Measurements from ENCODE around the gene ENTPD3.
"Not testable (repeated sequence)": the region's sequence is repeated elsewhere in the genome, so short reads cannot be mapped to it uniquely, and the experiment has no call there.

Gene ENTPD3

DNA sequence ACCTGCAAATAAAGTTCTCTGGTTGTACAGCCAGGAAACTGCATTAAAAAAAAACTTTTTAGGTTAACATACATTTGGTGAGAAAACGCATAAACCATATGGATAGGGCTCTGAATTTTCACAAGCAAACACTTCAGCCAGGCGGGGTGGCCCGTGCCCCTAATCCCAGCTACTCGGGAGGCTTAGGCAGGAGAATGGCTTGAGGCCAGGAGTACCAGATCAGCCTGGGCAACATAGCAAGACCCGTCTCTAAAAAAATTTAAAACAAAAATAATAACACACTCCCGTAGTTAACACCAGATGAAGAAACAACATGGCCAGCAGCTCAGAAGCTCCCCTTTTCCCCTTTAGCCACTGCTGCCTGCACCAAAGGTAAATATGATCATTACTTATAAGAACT, 66.9 kb downstream of the ENTPD3 start:
- no peak for DNase-seq (ENCODE audit: low read depth, low spot score)
- H3K4me3 ChIP-seq (ENCODE audit: low read length), result peak overlapping the region; percentile 87

DNA sequence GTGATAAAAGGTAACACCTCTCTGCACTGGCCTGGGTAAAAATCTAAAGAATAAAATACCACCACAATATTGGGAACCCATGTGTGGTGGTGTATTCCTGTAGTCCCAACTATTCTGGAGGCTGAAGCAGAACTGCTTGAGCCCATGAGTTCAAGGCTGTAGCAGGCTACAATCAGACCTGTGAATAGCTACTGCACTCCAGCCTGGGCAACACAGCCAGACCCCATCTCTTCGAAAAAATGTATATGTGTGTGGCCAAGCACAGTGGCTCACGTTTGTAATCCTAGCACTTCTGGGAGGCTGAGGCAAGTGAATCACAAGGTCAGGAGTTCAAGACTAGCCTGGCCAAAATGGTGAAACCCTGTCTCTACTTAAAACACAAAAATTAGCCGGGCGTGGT, 68.3 kb downstream of the ENTPD3 start:
- no peak for DNase-seq (ENCODE audit: low read depth, low spot score)
- no peak overlapping the region for H3K4me3 ChIP-seq (ENCODE audit: low read length)

- peak overlapping the region; percentile 94 for H3K4me3 ChIP-seq (ENCODE audit: low read length)
- no peak for DNase-seq (ENCODE audit: low read depth, low spot score)
Observed at GRCh38 chr3:40456279-40456939, 69.4 kb downstream of the ENTPD3 start.

DNA sequence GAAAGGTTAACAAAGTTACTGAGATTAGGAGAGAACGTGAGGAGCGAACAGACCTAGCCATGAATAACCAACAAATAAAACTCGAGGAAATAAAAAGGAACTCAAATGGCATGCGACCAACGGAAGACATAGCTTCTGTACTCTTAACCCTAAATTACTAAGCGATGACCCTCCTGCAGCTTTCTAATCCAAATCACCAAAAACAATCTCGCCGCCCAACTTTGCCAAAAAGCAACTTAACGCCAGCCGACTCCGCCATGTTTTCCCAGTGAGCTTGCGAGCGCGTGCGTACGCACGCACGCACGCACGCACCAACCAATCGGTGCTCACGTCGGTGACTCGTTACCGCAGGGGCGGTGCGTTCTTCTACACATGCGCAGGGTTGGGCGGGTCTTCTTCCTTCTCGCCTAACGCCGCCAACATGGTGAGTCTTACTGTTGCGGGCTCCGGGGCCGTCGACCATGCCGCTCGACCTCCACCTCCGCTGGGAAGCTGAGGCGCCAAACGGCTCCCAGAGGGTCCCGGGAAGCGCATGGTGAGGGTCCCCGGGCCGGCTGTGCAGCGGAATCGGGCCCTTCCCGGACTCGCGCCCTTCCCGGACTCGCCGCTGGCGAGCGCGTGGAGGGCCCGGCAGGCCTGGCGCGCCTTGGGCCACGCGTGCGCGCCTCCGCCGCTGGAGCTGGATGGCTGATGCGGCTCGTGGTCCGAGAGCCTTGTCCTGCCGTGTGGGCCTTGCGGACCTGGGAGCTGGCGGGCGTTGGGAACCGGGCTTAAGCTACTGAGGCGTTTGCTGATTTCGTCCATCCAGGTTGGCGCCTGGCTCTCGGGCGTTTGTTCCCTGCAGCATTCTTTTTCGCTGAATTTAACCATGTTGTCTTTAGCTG, 70.2 kb downstream of the ENTPD3 start, which contains the start of gene RPL14:
Gene RPL14, plus strand, starts transcription at position 400 of the 884 bp plus-strand sequence. Its CDS starts 133 bp downstream, at position 533.
- DNase-seq (ENCODE audit: low read depth, low spot score), result peak; percentile 95
- H3K4me3 ChIP-seq (ENCODE audit: low read length), result peak within 1 kb of the TSS; percentile 94

DNA sequence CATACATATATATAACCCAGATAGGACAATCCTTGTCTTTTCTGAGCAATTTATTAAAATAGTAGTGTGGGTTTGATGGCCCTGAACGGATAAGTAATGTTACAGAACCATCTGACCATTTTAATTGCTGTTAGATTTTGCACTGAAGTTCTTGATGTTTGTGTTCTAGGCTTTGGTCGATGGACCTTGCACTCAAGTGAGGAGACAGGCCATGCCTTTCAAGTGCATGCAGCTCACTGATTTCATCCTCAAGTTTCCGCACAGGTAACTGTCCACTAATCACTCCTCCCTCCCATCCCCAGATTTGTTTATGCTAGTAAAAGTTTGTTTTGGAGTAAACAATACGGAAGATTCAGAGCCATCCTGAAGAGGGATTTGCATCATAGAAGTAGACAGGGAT, 71.5 kb downstream of the ENTPD3 start:
- DNase-seq (ENCODE audit: low read depth, low spot score), result no peak

GRCh38 chr3:40460481-40460880, 73.5 kb downstream of the ENTPD3 start:
- not testable (repeated sequence) for H3K4me3 ChIP-seq (ENCODE audit: low read length); DNase-seq (ENCODE audit: low read depth, low spot score)

More for the DNA sequence above, 71.5 kb downstream of the ENTPD3 start:
- peak overlapping the region; percentile 94 for H3K4me3 ChIP-seq (ENCODE audit: low read length)

- no peak overlapping the region for H3K4me3 ChIP-seq (ENCODE audit: low read length)
- no peak for DNase-seq (ENCODE audit: low read depth, low spot score)
Observed at GRCh38 chr3:40461161-40461560, 74.2 kb downstream of the ENTPD3 start.

DNA sequence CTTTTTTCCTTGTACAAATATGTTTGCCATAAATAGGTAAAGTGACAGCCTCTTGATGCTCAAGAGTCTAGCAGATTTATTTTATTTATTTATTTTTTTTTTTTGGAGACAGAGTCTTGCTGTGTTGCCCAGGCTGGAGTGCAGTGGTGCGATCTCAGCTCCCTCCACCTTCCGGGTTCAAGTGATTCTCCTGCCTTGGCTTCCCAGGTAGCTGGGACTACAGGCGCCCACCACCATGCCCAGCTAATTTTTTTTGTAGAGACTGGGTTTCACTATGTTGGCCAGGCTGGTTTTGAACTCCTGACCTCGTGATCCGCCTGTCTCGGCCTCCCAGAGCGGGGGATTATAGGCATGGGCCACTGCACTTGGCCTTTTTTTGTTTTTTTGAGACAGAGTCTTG, 75.9 kb downstream of the ENTPD3 start:
- not testable (repeated sequence) for H3K4me3 ChIP-seq (ENCODE audit: low read length); DNase-seq (ENCODE audit: low read depth, low spot score)

DNA sequence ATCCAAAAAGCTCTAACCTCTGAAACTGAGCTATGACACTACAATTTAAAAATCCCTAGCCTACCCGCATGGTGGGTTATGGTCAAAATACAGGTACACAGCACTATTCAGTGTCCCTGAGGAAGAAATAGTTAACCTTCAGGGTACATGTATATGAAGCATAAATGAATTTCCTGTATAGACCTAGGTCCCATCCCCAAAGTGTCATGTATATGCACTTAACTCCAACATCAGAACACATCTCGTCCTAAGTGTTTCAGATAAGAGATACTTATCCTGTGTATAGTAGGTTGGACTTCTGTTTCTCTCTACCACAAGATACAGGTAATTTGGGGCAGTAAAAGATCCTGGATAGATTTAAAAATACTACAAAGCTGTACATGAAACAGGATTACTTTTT, 76.6 kb downstream of the ENTPD3 start:
- no peak for DNase-seq (ENCODE audit: low read depth, low spot score)
- H3K4me3 ChIP-seq (ENCODE audit: low read length), result no peak overlapping the region

- peak; percentile 85 for DNase-seq (ENCODE audit: low read depth, low spot score)
- no peak overlapping the region for H3K4me3 ChIP-seq (ENCODE audit: low read length)
Observed at GRCh38 chr3:40464339-40465110, 77.5 kb downstream of the ENTPD3 start.

DNA sequence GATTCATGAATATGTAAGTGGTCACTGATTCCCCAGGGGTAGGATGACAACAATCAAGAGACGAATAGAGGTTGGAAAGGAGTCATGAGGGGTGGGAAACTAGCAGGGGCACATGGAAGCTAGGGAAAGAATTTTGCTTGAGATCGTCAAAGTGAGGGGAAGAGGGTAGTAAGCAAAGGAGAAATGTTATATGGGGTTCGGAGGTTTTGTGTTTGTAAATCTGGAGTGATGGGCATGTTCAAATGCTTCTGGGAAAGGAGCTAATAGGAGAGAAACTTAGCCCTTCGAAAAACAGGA, 78.1 kb downstream of the ENTPD3 start:
- H3K4me3 ChIP-seq (ENCODE audit: low read length), result no peak overlapping the region

GRCh38 chr3:40465456-40465855, 78.5 kb downstream of the ENTPD3 start:
- no peak overlapping the region for H3K4me3 ChIP-seq (ENCODE audit: low read length)
- DNase-seq (ENCODE audit: low read depth, low spot score), result no peak

More for the DNA sequence above, 78.1 kb downstream of the ENTPD3 start:
- DNase-seq (ENCODE audit: low read depth, low spot score), result no peak

DNA sequence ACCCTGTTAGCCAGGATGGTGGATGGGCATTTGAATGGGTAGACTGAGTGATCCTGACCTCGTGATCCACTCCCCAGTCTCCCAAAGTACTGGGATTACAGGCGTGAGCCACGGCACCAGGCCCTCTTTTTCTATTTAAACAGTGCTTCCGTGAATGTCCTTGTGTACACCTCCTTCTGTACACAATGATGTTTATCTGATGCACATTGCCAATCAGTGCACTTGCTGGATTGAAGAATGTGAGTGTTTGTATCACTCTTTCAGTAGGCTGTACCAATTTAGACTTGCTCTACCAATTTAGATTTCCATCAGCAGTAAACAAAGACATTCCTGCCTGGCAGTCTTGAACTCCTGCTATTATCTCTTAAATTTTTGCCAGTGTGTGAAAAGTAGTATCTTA, 81.0 kb downstream of the ENTPD3 start:
- DNase-seq (ENCODE audit: low read depth, low spot score), result no peak
- no peak overlapping the region for H3K4me3 ChIP-seq (ENCODE audit: low read length)

GRCh38 chr3:40470701-40471100, 83.7 kb downstream of the ENTPD3 start:
- no peak overlapping the region for H3K4me3 ChIP-seq (ENCODE audit: low read length)
- no peak for DNase-seq (ENCODE audit: low read depth, low spot score)

GRCh38 chr3:40476478-40477470, 89.8 kb downstream of the ENTPD3 start, which contains the start of gene ZNF619:
Gene ZNF619 (plus strand): TSS chr3:40477122. CDS start chr3:40477980, 858 bp downstream.
- DNase-seq (ENCODE audit: low read depth, low spot score), result no peak

DNA sequence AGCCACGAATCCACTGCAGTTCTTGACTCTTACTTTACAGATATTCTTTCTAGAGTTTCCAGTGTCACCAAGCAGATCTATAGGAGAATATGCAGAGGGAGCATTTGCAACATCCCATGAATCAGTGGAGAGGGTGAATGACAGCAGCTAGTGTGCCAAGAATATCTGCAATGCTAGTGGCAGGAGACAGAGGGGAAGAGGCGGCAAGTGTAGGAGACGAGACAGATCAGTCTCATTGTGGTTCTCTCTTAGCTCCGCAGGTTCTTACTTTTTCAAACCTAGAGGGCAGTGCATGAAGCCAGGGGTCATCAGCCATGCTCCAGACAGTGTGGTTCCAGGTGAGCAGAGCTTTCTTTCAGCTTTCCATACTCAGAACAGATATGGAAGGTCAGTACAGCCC, 90.7 kb downstream of the ENTPD3 start:
- no peak overlapping the region for H3K4me3 ChIP-seq (ENCODE audit: low read length)
- DNase-seq (ENCODE audit: low read depth, low spot score), result no peak

More at GRCh38 chr3:40476478-40477470, 89.8 kb downstream of the ENTPD3 start, which contains the start of gene ZNF619:
- H3K4me3 ChIP-seq (ENCODE audit: low read length), result no peak within 1 kb of the TSS
